Left hindlimb (tissue), 1 donor: ENCODE data around the gene APP.

Experiments
- DNase-seq: peaks from one replicate; pipeline ENCODE4 v3.0.0-alpha.2; 2018

APP gene

DNA sequence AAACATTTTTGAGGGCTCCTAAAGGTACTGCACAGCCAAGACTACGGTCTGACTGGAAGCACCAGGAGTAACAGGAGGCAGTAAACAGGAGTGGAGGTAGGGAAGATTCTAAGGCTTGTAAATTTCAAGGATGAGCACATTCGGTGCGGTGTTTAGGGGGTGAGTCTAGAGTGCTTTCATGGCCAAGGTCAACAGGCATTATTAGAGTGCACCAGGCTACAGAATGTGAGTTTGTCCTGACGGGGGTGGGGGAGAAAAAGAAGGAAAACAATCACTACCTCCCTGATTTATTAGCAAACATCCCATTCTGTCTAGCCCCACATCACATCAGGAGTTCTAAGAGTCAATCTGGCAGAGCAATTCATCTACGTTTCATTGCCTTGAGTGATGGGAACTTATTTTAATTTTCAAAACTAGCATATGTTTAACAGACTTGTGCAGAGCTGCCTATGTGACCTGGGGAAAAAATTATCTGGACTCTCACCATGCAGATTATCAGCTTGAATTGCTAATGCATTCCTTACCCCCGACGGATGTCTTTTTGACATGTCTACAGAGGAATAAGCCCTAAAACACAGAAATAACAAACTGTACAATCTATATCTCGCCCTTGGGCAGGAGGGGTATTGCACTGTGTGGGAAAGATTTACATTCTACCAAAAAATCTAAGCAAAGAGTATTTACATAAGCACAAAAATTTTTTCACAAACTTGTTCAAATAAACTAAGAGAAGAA lies 45.0 kb downstream of the APP start:
- no peak for DNase-seq

DNA sequence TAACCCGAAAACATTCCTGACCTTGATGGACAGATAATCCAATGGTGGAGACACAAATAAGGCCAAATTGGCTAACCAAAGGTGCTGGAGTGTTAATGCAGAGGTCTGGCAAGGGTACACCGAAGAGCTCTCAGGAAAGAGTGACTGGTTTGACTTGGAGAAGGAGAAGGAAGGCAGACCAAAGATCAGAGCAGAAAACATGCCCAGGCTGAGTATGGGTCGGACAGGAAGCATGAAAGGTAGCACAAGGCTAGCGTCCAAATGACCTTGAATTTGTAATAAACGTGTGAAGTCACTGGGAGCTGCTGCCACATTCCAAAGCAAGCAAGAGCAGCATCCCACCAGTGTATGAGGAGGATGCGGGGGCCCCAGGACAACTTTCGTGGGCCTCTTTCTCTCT lies 45.7 kb downstream of the APP start:
- no peak for DNase-seq

DNA sequence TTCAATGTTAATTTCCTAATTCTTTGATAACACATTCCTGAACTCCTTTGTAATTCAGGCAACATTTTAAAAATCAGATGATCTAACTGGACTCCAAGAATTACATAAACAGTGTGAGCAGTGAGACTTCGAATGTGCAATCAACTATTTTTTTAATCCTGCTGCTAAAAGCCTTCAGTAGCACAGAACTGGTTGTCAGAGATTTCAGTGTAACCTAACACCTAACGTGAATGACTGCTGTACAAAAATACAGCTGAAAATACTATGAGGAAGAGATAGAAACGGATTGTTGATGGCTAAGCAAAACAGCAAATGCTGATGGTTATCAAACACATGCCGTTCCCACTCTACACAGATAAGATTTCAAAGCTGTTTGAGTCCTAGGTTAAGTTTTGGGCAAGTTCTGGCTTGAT lies 46.1 kb downstream of the APP start:
- DNase-seq = no peak

DNA sequence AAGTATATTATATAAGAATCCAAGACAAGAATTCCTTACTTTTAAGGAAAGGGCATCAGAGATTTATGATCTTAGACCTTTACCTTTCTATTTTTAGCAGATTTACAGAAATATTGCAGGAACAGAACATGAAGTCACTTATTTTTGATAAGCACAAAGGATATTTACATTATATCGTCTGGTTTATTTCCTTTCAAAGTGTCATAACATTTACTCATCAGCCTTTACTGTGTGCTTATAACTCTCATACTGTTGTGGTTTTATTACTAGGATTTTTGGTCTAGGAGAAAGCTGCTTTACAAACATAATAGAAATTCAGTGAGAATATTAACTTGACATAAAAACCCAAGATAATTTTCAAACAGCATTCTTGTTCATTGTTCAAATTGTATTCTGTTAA lies 47.6 kb downstream of the APP start:
- no peak for DNase-seq

DNA sequence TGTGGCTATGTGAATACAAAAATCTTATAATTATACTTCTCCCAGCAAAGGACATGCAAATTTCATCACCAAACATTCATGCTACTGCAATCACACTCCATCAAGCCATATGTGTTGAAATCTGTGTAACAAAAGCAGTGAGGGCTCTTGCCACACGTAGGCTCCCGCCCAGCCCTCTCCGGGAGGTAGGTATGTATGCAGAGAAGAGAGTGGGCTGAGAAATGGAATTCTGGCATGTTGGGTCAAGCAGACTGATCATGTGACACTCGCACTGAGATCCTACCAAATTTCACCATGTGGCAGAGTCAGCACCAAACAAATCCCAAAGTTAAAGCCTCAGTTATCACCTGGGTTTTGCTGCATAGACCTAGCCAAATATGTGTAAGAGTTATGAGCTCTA lies 49.7 kb downstream of the APP start:
- no peak for DNase-seq

DNA sequence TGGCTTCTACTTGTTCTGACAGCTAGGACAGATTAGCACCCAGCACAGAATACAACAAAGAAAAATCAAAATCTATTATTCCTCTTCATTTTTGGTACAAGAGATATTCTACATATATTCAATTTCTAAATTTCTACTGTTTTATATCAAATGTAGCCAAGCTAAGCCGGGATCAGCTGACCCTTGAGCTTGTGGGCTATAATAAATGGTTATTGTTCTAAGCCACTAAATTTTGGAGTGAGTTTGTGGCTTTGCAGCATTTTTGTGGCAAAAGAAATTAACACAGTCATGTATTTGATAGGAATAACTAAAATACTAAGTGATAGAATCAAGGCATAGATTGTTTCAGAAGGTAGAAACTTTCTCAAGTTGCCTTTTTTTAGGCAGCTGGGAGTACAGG lies 50.7 kb downstream of the APP start:
- DNase-seq = no peak

DNA sequence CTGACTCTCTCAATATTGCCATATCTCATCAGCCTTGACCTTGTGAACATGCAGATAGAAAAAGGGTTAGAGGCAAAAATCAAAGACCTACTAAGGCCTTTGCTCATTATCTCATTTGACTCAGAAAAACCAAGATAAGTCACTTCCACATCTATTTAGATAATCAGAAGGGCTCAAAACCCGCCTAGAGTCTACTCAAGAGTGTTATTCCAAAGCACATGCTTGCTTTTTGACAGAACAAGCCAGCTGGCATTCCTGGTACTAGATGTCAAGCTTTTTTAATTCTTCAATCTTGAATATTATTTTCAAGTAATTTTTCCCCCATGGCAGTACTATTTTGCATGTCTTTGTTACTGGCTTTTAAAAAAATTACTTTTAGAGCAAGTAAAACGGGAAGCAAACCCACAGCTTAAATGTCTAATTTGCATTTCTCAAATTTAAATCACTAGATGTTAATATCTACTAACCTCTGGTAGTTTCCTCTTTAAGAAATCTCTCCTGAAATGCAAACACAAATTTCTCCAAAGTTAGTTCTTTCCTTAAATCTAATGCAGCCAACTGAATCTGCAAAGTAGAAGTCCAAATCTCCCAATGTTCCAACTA lies 51.5 kb downstream of the APP start:
- no peak for DNase-seq

DNA sequence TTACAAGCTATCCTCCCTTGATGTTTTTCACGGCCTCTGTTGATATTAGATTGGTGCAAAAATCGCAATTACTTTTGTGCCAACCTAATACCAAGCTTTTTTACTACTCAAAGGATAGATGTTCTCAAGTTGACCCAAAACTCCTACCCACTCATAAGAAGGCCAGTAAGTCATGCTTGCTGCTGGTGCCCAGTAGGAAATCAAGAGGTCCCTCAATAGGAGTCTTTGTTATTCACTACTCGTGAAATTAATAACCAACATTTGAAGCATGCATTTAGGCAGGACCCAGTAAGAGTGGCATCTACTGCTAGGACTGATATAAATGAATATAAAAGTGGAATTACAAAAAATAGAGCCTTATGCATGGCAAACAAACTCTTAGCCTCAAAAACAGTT lies 52.6 kb downstream of the APP start:
- DNase-seq = no peak

DNA sequence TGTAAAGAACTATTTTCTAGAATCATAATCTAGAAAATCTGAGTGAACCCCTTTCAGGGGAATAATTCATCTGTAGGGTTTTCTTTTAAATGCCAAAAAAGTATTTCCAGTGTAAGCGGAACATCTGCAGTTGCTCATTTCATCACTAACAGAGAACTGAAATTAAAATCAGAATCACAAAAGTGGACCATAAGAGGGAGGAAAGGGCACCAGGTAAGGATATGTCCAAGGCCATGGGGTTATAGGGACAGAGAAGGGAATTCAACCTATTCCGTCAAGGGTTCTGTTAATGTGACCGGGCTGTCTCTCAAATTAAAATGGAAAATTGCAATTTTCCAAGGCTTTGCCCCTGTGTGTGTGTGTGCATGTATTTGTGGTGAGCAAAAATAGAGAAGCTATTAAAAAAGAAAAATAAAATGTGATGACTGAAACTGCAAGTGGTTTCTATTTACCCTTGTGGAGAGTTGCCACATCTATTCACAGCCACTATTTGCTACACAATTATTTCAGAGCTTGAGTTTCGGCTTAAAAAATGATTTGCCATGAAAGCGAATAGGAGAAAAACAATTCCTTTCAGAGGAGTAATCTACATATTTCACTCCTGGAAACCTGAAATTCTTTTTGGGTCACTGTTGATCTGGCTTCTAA lies 53.1 kb downstream of the APP start:
- DNase-seq = no peak

DNA sequence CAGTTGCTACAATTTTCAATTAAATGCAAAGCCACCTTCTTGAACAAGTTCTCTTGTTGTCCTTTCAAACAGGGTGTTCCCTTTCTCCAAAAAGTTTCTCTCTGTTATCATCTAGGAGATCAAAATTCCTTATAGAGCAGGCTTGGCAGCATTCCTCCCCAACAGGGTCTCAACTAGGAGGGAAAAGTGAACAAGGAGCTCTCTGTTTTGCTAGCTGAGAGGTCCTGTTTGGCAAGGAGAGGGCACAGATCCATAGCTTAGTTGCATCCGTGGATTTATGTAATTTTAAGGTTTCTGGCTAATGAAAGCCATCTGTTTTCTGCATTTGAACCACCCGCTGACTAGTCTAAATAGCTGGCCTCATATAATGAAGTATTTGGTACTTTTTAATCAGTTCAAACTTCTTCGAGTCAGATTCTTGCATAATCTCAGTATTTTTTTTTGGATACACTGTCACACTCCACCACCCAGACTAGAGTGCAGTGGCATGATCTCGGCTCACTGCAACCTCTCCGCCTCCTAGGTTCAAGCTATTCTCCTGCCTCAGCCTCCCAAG lies 54.0 kb downstream of the APP start:
- no peak for DNase-seq

DNA sequence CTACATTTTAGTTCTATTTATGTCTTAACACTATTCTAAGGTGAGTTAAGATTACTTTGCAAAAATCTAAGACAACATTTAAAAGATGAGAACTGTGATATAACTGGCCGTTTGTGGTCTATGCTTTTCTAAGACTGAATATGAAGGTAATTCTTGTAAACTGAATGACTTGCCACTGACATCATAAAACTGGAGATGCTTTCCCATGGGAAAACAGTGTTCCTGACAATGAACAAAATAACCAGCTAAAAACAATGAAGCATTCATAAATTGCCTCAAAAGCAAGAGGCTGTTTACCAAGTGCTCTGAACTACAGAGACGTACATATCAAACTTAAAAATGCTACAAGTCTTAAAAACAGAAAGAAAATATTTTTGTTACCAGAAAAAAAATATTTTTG lies 54.7 kb downstream of the APP start:
- no peak for DNase-seq

DNA sequence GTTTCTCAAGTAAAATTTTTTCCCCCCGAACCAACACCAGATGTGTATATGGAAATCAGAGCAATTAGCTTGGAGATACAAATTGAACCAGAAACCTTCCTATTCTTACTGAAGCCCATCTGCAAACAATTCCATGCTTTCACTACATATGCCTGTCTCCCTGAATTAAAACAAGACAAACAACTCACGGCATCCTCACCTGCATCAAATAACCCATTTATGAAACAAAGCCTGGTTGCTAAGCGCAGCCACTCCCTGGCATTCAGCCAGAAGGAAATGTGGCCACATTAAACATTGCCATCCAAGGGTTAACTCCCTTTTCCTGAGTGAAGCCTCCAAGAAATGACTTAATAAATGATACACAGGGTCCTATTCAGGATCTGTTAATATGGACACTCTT lies 55.3 kb downstream of the APP start:
- no peak for DNase-seq

DNA sequence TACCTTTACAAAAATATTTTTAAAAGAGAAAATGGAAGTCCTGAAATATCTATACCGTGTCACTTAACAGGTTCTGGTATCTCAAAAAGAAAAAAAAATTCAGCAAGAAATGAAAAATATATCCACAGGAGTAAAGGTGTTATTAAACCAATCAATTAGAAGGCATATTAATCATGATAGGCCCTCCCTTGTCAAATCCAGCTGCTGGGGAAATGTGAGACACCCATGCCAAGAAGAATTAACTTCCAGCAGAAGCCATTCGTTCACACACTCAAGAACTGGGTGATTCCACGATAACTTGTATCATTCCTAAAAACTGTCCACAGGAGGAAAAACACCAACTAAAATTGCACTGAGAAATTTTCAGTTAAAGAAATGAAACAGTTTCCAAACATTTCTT lies 57.6 kb downstream of the APP start:
- no peak for DNase-seq

DNA sequence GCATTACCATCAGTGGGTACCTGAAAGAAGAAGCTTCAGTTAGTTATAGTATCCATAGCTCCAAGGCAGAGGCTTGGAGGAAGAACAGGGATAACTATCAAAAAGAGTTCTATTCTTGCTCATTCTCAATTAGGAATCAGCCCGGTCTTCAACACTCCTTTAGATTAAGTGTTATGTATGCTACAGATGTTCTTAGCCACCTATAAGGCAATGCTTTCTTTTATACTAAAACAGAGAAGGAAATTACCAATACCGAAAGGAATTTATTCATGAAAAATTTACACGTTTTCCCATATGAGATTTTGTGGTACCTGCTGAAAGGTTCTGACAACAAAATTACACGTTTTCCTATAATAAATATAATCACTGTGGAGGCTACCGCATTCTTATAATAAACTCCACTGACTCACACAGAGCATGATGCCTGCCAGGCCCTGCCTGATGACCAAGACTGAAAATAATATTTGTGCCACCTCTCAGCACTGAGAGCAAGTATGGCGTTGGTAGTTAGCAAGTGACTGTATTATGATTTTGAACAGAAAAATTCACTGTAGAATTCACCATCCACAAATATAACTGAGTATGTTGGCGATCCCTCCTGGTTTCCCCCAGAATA lies 58.3 kb downstream of the APP start:
- DNase-seq = no peak

DNA sequence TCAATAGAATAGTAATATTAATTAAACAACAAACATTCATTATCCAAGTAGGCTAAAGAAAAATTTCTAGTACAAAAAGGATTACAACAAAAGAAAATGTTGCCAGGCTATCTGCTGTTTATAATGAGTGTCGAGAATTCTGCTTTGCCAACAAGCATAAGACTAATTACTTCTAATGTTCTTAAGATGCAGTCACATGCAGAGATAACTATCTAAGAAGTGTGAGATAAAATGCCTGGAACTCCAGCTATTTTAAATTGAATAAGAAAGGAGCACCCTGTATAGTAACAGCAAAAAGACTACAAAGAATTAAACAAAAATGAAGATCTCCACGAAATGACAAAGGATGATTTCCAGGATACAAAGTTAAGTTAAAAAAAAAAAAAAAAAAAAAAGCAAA lies 59.9 kb downstream of the APP start:
- no peak for DNase-seq

DNA sequence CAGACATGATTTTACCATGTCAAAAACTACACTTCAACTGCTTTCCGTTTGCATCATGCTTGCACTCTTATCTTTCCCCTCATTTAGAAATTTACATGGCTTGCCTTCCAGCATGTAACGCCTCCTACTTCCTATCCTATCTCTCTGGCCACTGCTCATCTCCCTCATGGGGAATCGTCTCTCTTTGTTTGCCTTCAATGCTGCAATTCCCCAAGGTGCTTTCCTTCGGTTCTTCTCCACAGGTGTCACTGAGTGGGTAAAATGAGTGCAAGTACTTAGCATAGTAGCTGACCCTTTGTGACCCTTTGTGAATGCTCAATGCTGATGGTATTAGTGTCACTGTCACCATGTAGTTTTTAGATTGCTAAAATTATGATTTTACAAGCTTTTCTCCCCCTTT lies 63.1 kb downstream of the APP start:
- DNase-seq = no peak

DNA sequence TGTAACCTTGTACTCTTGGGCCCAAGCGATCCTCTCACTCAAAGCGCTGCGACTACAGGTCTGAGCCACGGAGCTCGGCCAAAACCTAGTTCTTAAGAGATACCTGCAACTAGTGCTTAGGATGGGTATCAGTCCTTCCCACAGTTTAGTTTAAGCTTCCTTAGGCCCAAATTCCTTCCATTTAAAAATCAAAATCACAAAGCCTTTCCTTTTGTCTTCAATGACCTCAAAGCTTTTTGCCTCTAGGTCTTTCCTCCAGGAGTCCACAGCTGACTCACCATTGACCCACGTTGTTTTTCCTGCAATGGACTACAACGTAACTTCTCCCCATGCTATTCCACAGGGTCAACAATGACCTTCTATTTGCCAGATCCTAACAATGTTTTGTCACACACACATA lies 64.0 kb downstream of the APP start:
- no peak for DNase-seq

DNA sequence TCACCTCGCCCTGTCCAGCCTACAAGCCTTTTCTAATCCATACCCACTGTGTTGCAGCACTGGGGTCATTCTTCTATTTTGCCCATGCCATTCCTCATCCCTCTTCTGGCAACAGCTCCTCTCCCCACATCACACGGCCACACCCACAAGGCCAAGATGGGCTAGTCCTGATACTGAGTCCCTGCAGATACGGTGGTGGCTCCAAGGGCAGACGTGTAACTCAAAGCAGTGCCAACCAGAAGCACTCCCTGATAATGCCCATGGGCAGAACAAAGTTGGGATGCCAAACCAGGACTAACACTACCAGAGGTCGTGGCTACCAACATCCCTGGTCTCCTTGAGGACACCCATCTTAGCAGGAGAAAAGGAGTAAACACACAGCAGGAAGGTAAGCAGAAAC lies 64.8 kb downstream of the APP start:
- DNase-seq = no peak

DNA sequence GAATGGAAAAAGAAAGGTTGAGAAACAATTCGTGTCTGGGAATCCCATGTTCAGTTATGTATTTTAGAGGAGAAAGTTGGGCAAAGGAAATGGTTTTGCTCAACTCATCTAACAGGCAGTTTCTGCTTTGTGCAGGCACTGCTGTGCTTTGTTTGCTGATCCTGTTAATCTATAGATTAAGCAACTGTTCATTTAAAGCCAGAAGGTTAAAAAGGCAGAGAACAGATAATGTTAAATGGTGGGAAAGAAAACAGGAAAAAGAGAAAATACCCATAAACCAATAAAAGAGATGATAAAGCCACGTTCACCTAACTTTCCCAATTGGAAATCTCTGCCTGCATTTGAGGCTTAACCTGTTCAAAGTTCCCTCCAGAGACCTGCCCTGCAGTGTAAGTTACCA lies 70.0 kb downstream of the APP start:
- no peak for DNase-seq

DNA sequence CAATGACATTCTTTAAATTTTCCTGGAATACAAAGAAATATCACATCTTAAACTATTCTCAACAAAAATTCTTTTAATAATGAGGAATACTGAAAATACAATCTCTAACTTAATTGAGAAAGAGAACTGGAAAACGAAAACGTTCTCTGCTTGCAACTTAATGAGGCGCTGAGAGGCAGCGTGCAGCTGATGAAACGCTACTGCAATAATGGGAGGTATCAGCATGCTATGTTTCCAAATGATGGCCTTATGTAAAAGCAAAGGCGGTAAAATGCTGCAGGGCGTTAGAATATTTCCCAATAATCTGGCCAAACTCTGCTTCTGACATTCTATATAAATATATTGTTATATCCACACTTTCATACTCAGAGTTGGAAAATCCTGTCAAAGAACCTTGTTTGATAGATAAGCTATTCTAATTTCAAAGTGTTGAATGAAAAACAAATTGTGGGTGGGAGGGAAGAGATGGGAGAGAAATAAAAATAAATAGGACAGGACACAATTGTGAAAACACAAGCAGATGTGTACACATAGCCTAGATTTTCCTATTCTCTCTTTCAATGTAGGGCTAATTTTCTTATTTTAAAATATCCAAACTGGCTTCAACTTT lies 70.9 kb downstream of the APP start:
- DNase-seq = no peak

DNA sequence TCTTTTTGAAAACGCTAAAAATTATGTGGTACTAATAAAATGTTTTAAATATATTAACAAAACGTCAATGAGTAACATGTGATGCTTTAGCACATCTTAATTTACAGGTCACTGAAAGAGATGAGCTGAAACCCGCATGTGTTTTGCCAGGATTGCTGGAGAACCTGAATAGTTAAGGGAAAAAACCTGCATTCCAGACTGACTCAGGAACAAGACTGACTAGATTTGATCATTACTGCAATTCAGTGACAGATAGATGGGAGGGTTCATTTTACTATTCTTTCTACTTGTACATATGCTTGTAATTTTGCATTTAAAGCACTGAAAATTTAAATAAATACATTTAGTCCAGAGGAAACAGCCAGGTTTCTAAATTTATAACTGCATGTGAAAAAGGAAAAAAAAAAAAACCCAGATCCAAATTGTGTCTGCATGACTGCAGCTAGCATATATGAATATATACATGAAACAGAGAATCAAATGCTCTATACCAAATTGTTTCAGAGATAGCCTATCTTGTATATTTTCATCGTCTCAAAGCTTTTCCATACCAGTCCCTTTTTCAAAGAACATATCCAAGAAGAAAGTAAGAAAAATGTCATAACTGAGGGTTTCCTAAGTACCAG lies 71.7 kb downstream of the APP start:
- DNase-seq = no peak

DNA sequence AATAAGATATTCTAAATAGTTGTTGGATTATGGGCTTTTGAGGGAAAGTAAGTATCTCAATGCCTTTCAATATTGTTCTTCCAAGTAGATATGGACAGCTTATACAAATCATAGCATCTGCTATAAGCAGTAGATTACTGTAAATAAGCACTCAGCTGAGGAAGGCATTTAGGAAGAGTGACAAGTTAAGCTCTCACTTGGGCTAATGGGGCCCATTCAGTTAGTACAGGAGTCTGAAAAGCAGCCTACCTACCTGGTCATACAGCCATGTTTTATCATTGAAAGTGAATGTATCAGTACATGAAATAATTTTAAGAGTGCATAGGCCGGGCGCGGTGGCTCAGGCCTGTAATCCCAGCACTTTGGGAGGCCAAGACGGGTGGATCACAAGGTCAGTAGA lies 73.1 kb downstream of the APP start:
- DNase-seq = no peak
